K562 (cell line): Measurements from ENCODE around the gene PEX11A. TPM values are rescaled to one million over a fixed set of nuclear protein-coding genes. Genes with fewer than 3 reads are reported as not detected.

Source experiments
- GABPB1 ChIP-seq: sonication (generic); formaldehyde crosslinking; IDR thresholded peaks from 2 replicates; pipeline ENCODE4 v1.8.0; 2022; ENCODE audit warnings: mild to moderate bottlenecking, missing genetic modification reagents
- STAT5A ChIP-seq: IDR thresholded peaks from 2 replicates; pipeline ENCODE4 v1.6.1; 2012; ENCODE audit warnings: low read length, inconsistent platforms, borderline replicate concordance
- TEAD4 ChIP-seq, 2 experiments: sonication (generic) in 1 of 2; formaldehyde crosslinking in 1 of 2; IDR thresholded peaks; 2 replicates each; pipeline versions ENCODE4 v1.6.1 to v1.8.0; 2012 to 2022; ENCODE audit warnings: borderline replicate concordance in 1 of 2, inconsistent platforms in 1 of 2, low read length in 1 of 2, mild to moderate bottlenecking in 1 of 2, missing genetic modification reagents in 1 of 2
- ZMIZ1 ChIP-seq, 2 experiments: fragments of 150-350 bp in 1 of 2; IDR thresholded peaks; 2 replicates each; pipeline ENCODE4 v1.6.1; 2012 to 2016; ENCODE audit warnings: low read depth in 2 of 2, low read length in 2 of 2, mild to moderate bottlenecking in 1 of 2, moderate library complexity in 1 of 2
- ZNF23 ChIP-seq: fragments of 250-450 bp; sonication (Bioruptor Pico); IDR thresholded peaks from 2 replicates; pipeline ENCODE4 v1.4.0; 2020; ENCODE audit warnings: mild to moderate bottlenecking
- ZNF354B ChIP-seq: fragments of 250-450 bp; sonication (Bioruptor Pico); IDR thresholded peaks from 2 replicates; pipeline ENCODE4 v1.4.0; 2020
- polyA plus RNA-seq, 8 experiments: library from polyadenylated mRNA; depleted of rRNA in 4 of 8; stranded (reverse) in 5 of 8; unstranded in 3 of 8; fragments of >200 nt; fragmentation: Nextera tagmentation in 2 of 8; fragmentation: Illumina TruSeq in 1 of 8; extraction: Ambion mirVana in 2 of 8; extraction: Trizol in 1 of 8; gene quantifications; 2 replicates each; pipeline versions ENCODE4 v1.2.1 to v1.2.3, GENCODE V29; 2011 to 2014; ENCODE audit warnings: inconsistent platforms in 1 of 8, missing spikeins in 1 of 8
- total RNA-seq, 7 experiments: library from RNA; depleted of rRNA in 6 of 7; stranded (reverse); fragments of >200 nt in 6 of 7; fragmentation: Illumina TruSeq in 2 of 7; extraction: Trizol in 2 of 7; gene quantifications; 2 replicates each; pipeline versions ENCODE4 v1.2.1 to v1.2.3, GENCODE V29; 2011 to 2021; ENCODE audit warnings: low replicate concordance in 1 of 7

Gene PEX11A
- total and polyA plus RNA-seq, 9 of the 15 experiments (the other 6 are each of a cell fraction or from before 2014, with no cell fraction given) = not detected

DNA sequence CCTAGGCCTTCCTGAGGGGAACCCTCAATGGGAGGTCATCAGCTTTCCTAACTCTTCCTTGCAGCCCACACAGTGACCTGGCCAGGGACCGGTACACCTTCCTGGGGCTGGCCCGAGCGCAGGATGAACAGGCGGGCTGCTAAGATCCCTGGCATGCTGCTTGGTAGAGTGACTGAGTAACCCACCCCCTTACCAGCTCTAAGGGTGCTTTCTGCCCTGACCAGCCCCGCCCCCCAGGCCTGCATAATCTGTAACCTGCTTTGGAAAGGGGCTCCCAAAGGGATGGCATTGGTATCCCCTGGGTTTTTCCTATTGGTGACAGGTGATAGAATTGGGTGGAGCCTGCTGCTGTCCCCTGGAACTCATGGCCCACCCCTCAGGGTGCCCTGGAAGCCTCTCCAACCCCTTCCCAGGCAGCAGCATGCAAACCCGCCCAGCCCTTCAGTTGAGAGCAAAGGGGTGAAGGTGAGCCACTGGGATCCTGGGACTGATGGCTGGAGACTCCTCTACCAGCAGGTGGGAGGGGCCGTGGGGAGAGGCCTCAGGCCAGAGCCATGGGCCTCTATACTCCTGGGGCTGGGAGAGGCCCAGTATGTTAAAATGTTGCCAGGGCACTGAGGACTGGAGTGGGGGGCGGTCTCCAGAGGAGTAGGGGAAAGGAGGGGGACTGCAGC is 24.2 kb downstream of the PEX11A start (continued):
- no peak for TF ChIP-seq ZMIZ1 (IDR thresholded peaks at IDR 0.05; ENCODE audit: low read depth in 2 of 2, low read length in 2 of 2)
- no peak for TF ChIP-seq ZNF354B (CRISPR knock-in tag)
- no peak for TF ChIP-seq GABPB1 (CRISPR knock-in tag)
- TF ChIP-seq ZNF23 (CRISPR knock-in tag) = no peak
- no peak for TF ChIP-seq TEAD4 (IDR thresholded peaks at IDR 0.05; ENCODE audit: low read length)
- no peak for TF ChIP-seq TEAD4 (CRISPR knock-in tag; IDR thresholded peaks at IDR 0.05; ENCODE audit: borderline replicate concordance)
- TF ChIP-seq STAT5A = no peak
- TF ChIP-seq, all 486 proteins: peak for 0
